ENCODE results near the gene KRTAP10-2.

The KRTAP10-2 gene

DNA sequence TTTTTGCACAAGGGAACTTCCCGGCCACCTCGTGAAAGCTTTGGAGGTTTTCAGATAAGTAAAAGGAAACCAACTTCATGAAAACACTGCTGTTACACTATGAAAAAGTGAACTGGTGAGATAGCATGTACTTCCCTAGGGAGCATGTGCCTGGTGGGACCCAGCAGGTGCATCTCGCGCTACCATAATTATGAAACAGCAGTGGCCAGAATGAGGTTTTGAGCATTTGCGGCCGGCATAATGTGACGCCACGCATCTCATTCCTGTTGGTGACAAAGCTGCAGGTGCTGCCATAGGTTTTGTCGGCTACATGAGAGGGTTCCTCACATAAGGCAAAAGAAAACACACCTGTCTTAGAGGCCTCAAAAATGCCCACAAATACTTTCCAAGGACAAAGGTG is 5.6 kb upstream of the KRTAP10-2 start:
- ChIA-PET POLR2A (no interaction called here), CTCF (interaction anchor here (1.2 kb wide), 1 partner anchor 10 kb away, joined by 3 read pairs; no protein-coding TSS in a partner anchor)
- Histone ChIP-seq H3K4me1 (ENCODE audit: control insufficient read depth, insufficient read depth, low read length) (no peaks in the 10 kb centered on the region), H3K9me3 (ENCODE audit: control insufficient read depth, insufficient read depth, low read depth, low read length) (no peaks in the 10 kb centered on the region), H3K4me3 (ENCODE audit: low read depth, low read length) (no peak overlapping the region), H3K36me3 (ENCODE audit: control insufficient read depth in 2 of 2, insufficient read depth in 1 of 2, low read length in 2 of 2) (no peaks in the 10 kb centered on the region), H3K27ac (ENCODE audit: extremely low read depth, low read depth, low read length) (no peak overlapping the region)
- no peak for TF ChIP-seq ZSCAN23 (tag by site-specific recombination; IDR thresholded peaks at IDR 0.05)
- peak; percentile 55 for TF ChIP-seq ZIC2 (tag by site-specific recombination; IDR thresholded peaks at IDR 0.05)

DNA sequence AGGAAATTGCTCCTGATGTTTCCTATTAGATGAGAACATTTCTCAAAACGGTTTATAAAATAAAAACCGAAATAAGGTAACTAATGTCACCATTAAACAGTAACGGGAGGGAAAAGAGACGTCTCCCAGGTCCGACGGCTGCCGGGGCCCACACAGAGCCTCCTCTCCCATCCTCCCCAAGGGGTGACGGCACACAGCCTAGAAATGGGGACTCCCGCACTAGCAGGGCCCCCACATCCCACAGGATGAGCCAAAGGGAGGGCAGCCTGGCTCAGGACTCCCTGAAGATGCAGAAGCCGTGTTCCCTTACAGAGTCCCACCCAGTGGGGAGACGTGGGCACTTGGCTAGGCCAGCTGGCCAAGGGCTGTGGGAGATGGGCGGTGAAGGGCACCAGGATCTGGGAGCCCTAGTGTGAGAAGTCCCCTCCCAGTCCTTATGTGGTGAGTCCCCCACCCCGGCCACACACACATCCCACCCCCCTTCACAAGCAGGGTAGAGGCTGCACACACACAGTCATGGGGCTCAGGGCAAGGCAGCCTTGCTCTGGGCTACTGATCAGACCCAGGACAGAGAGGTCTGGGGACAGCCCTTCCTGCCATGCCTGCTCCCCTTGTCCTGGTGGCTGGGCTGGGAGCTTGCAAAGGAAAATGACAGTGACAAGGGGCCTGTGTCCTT is 4.0 kb upstream of the KRTAP10-2 start:
- no peak overlapping the region for H3K4me3 ChIP-seq (ENCODE audit: low read depth, low read length)
- no peaks in the 10 kb centered on the region for H3K9me3 ChIP-seq (ENCODE audit: control insufficient read depth, insufficient read depth, low read depth, low read length)
- ChIA-PET POLR2A (no interaction called here), CTCF (interaction anchor here (0.9 kb wide), 1 partner anchor 9 kb away, joined by 3 read pairs; no protein-coding TSS in a partner anchor)
- no peaks in the 10 kb centered on the region for H3K4me1 ChIP-seq (ENCODE audit: control insufficient read depth, insufficient read depth, low read length)
- TF ChIP-seq ZNF660 (tag by site-specific recombination; IDR thresholded peaks at IDR 0.05) (no peak), ZNF112 (tag by site-specific recombination; IDR thresholded peaks at IDR 0.05) (no peak), TRIM28 (IDR thresholded peaks at IDR 0.05; ENCODE audit: borderline replicate concordance, low read length) (no peak)
- no peaks in the 10 kb centered on the region for H3K36me3 ChIP-seq (ENCODE audit: control insufficient read depth in 2 of 2, insufficient read depth in 1 of 2, low read length in 2 of 2)
- H3K27ac ChIP-seq (ENCODE audit: extremely low read depth, low read depth, low read length) = no peak overlapping the region

DNA sequence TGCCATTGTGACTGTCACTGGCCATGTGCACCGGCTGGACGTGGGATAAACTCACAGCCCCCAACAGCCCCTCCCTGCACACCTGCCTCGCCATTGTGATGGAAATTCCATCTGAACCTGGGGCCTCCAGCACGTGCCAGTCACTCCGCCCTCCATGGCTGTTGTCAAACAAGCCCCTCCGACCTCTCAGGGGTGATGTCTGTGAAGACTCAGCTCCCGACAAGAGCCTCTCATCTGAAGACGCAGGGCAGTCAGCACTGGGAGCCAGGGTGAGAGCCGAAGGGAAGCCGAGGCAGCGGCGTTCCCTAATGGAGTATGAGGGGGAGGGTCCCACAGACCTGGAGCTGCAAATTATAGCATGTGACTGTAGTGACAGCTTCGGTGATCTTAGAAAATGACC is 1.4 kb upstream of the KRTAP10-2 start:
- CTCF ChIA-PET = no interaction called here
- Histone ChIP-seq H3K9me3 (ENCODE audit: control insufficient read depth, insufficient read depth, low read depth, low read length) (no peaks in the 10 kb centered on the region), H3K36me3 (ENCODE audit: control insufficient read depth in 2 of 2, insufficient read depth in 1 of 2, low read length in 2 of 2) (no peaks in the 10 kb centered on the region), H3K4me3 (ENCODE audit: low read depth, low read length) (no peak overlapping the region), H3K4me1 (ENCODE audit: control insufficient read depth, insufficient read depth, low read length) (no peaks in the 10 kb centered on the region), H3K27ac (ENCODE audit: extremely low read depth, low read depth, low read length) (no peak overlapping the region)
- POLR2A ChIA-PET = no interaction called here
- TF ChIP-seq GLI4 (tag by site-specific recombination; IDR thresholded peaks at IDR 0.05) = no peak
- TF ChIP-seq ZNF169 (tag by site-specific recombination; IDR thresholded peaks at IDR 0.05) = no peak
- no peak for TF ChIP-seq ZNF266 (tag by site-specific recombination; IDR thresholded peaks at IDR 0.05; ENCODE audit: low read depth)
- TF ChIP-seq ZNF514 (tag by site-specific recombination; IDR thresholded peaks at IDR 0.05) = no peak
- TF ChIP-seq ZNF529 (tag by site-specific recombination; IDR thresholded peaks at IDR 0.05; ENCODE audit: insufficient replicate concordance) = no peak
- TF ChIP-seq ZNF747 (tag by site-specific recombination; IDR thresholded peaks at IDR 0.05) = no peak
- no peak for TF ChIP-seq ZNF133 (tag by site-specific recombination; IDR thresholded peaks at IDR 0.05)
- TF ChIP-seq ZNF768 (tag by site-specific recombination; IDR thresholded peaks at IDR 0.05) = no peak
- no peak for TF ChIP-seq MYNN (tag by site-specific recombination; IDR thresholded peaks at IDR 0.05; ENCODE audit: borderline replicate concordance)
- TF ChIP-seq, protein P1, sequence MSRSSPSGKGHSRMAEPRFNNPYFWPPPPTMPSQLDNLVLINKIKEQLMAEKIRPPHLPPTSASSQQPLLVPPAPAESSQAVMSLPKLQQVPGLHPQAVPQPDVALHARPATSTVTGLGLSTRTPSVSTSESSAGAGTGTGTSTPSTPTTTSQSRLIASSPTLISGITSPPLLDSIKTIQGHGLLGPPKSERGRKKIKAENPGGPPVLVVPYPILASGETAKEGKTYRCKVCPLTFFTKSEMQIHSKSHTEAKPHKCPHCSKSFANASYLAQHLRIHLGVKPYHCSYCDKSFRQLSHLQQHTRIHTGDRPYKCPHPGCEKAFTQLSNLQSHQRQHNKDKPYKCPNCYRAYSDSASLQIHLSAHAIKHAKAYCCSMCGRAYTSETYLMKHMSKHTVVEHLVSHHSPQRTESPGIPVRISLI (tag by site-specific recombination; IDR thresholded peaks at IDR 0.05) = no peak
- TF ChIP-seq, protein P2, sequence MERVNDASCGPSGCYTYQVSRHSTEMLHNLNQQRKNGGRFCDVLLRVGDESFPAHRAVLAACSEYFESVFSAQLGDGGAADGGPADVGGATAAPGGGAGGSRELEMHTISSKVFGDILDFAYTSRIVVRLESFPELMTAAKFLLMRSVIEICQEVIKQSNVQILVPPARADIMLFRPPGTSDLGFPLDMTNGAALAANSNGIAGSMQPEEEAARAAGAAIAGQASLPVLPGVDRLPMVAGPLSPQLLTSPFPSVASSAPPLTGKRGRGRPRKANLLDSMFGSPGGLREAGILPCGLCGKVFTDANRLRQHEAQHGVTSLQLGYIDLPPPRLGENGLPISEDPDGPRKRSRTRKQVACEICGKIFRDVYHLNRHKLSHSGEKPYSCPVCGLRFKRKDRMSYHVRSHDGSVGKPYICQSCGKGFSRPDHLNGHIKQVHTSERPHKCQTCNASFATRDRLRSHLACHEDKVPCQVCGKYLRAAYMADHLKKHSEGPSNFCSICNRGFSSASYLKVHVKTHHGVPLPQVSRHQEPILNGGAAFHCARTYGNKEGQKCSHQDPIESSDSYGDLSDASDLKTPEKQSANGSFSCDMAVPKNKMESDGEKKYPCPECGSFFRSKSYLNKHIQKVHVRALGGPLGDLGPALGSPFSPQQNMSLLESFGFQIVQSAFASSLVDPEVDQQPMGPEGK (tag by site-specific recombination; IDR thresholded peaks at IDR 0.05) = no peak
- TF ChIP-seq MZF1 (tag by site-specific recombination; IDR thresholded peaks at IDR 0.05; ENCODE audit: borderline replicate concordance) = no peak
- TF ChIP-seq ZFP69B (tag by site-specific recombination; IDR thresholded peaks at IDR 0.05) = no peak
- TF ChIP-seq GFI1B (tag by site-specific recombination; IDR thresholded peaks at IDR 0.05) = no peak
- no peak for TF ChIP-seq ZFP37 (tag by site-specific recombination; IDR thresholded peaks at IDR 0.05)
- TF ChIP-seq, protein P3, sequence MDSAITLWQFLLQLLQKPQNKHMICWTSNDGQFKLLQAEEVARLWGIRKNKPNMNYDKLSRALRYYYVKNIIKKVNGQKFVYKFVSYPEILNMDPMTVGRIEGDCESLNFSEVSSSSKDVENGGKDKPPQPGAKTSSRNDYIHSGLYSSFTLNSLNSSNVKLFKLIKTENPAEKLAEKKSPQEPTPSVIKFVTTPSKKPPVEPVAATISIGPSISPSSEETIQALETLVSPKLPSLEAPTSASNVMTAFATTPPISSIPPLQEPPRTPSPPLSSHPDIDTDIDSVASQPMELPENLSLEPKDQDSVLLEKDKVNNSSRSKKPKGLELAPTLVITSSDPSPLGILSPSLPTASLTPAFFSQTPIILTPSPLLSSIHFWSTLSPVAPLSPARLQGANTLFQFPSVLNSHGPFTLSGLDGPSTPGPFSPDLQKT (IDR thresholded peaks at IDR 0.05; ENCODE audit: borderline replicate concordance, low read depth, low read length) = no peak
- TF ChIP-seq OSR2 (tag by site-specific recombination; IDR thresholded peaks at IDR 0.05) = no peak
- TF ChIP-seq, protein P4, sequence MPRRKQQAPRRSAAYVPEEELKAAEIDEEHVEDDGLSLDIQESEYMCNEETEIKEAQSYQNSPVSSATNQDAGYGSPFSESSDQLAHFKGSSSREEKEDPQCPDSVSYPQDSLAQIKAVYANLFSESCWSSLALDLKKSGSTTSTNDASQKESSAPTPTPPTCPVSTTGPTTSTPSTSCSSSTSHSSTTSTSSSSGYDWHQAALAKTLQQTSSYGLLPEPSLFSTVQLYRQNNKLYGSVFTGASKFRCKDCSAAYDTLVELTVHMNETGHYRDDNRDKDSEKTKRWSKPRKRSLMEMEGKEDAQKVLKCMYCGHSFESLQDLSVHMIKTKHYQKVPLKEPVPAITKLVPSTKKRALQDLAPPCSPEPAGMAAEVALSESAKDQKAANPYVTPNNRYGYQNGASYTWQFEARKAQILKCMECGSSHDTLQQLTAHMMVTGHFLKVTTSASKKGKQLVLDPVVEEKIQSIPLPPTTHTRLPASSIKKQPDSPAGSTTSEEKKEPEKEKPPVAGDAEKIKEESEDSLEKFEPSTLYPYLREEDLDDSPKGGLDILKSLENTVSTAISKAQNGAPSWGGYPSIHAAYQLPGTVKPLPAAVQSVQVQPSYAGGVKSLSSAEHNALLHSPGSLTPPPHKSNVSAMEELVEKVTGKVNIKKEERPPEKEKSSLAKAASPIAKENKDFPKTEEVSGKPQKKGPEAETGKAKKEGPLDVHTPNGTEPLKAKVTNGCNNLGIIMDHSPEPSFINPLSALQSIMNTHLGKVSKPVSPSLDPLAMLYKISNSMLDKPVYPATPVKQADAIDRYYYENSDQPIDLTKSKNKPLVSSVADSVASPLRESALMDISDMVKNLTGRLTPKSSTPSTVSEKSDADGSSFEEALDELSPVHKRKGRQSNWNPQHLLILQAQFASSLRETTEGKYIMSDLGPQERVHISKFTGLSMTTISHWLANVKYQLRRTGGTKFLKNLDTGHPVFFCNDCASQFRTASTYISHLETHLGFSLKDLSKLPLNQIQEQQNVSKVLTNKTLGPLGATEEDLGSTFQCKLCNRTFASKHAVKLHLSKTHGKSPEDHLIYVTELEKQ (tag by site-specific recombination; IDR thresholded peaks at IDR 0.05; ENCODE audit: borderline replicate concordance) = no peak

All from HEK293 (cell line).